IMR-90 (cell line): ENCODE results near the gene ARHGEF9. TPM values are rescaled to one million over a fixed set of nuclear protein-coding genes. Genes with fewer than 3 reads are reported as not detected.

Experiments used
- ATAC-seq: fragments of 200-7000 bp; cut with Tn5 transposase; 2 replicates; pipeline ENCODE4 v1.9.1; 2020; ENCODE audit warnings: low read depth, mild to moderate bottlenecking, moderate library complexity
- BruUV-seq: library from RNA; stranded (reverse); fragments of 400-500 nt; replicated peaks from 2 replicates; lab custom pipeline; 2021; lab: Mats Ljungman, UMichigan
- CTCF ChIA-PET: fragments of 300-600 bp; formaldehyde crosslinking; extraction: SDS; loops from one replicate; lab custom pipeline; 2021; ENCODE audit warnings: antibody characterized with exemption; lab: Yijun Ruan, JAX
- POLR2A ChIA-PET: fragments of 300-600 bp; sonication (Branson Sonifier 250); formaldehyde crosslinking; loops from one replicate; lab custom pipeline; 2022; ENCODE audit warnings: antibody characterized with exemption; ENCODE audit not compliant: unreplicated experiment; lab: Charles Lee
- DNase-seq: peaks from one replicate; pipeline ENCODE4 v3.0.0; 2013
- H2AFZ ChIP-seq: replicated peaks from 2 replicates; pipeline ENCODE3; 2013; ENCODE audit warnings: low read length, mild to moderate bottlenecking; ENCODE audit not compliant: poor library complexity
- H2AK5ac ChIP-seq: 2 replicates; pipeline ENCODE4 v1.6.1; 2013; ENCODE audit warnings: low read depth, low read length, inconsistent platforms
- H2AK9ac ChIP-seq: replicated peaks from 2 replicates; pipeline ENCODE3; 2013; ENCODE audit warnings: mild to moderate bottlenecking, low read depth, low read length, moderate library complexity; ENCODE audit not compliant: poor library complexity
- H2BK120ac ChIP-seq: 2 replicates; pipeline ENCODE4 v1.6.1; 2013; ENCODE audit warnings: low read depth, low read length, inconsistent platforms
- H2BK15ac ChIP-seq: 3 replicates; pipeline ENCODE4 v1.6.1; 2013; ENCODE audit warnings: low read depth, low read length, inconsistent platforms
- H2BK20ac ChIP-seq: 2 replicates; pipeline ENCODE4 v1.6.1; 2013; ENCODE audit warnings: low read depth, mild to moderate bottlenecking, inconsistent platforms, low read length, moderate library complexity
- H2BK5ac ChIP-seq: 2 replicates; pipeline ENCODE4 v1.6.1; 2013; ENCODE audit warnings: mild to moderate bottlenecking, low read depth, low read length, inconsistent platforms; ENCODE audit not compliant: poor library complexity, severe bottlenecking
- H3K14ac ChIP-seq: replicated peaks from 2 replicates; pipeline ENCODE4 v1.6.1; 2013; ENCODE audit warnings: low read depth, low read length, inconsistent platforms
- H3K18ac ChIP-seq: 2 replicates; pipeline ENCODE4 v1.6.1; 2013; ENCODE audit warnings: low read depth, low read length, control low read depth
- H3K23ac ChIP-seq: 2 replicates; pipeline ENCODE4 v1.6.1; 2013; ENCODE audit warnings: low read depth, low read length, inconsistent platforms
- H3K27ac ChIP-seq: 2 replicates; pipeline ENCODE4 v1.5.1; 2013; ENCODE audit warnings: mild to moderate bottlenecking, control low read depth, low read length; ENCODE audit not compliant: insufficient read depth
- H3K27me3 ChIP-seq: 2 replicates; pipeline ENCODE4 v1.6.1; 2013; ENCODE audit warnings: low read length; ENCODE audit not compliant: control insufficient read depth, insufficient read depth
- H3K36me3 ChIP-seq: 2 replicates; pipeline ENCODE4 v1.6.1; 2013; ENCODE audit warnings: low read length, mixed read lengths; ENCODE audit not compliant: control insufficient read depth, insufficient read depth
- H3K4ac ChIP-seq: 2 replicates; pipeline ENCODE4 v1.6.1; 2013; ENCODE audit warnings: low read depth, low read length, inconsistent platforms
- H3K4me1 ChIP-seq: 2 replicates; pipeline ENCODE4 v1.6.1; 2013; ENCODE audit warnings: low read length, mixed read lengths; ENCODE audit not compliant: control insufficient read depth, insufficient read depth
- H3K4me2 ChIP-seq: 2 replicates; pipeline ENCODE4 v1.6.1; 2013; ENCODE audit warnings: low read depth, mild to moderate bottlenecking, control low read depth, low read length, moderate library complexity
- H3K4me3 ChIP-seq: 2 replicates; pipeline ENCODE4 v1.5.1; 2013; ENCODE audit warnings: low read depth, mild to moderate bottlenecking, control low read depth, low read length, moderate library complexity; ENCODE audit not compliant: insufficient read depth
- H3K56ac ChIP-seq: 2 replicates; pipeline ENCODE4 v1.6.1; 2013; ENCODE audit warnings: low read length, inconsistent platforms; ENCODE audit not compliant: insufficient read depth; ENCODE audit errors: extremely low read depth
- H3K79me1 ChIP-seq, 2 experiments: 2 replicates each; pipeline ENCODE4 v1.6.1; 2013; ENCODE audit warnings: low read length in 2 of 2, inconsistent platforms in 1 of 2, low read depth in 1 of 2
- H3K9ac ChIP-seq: 2 replicates; pipeline ENCODE4 v1.6.1; 2013; ENCODE audit warnings: low read depth, low read length, control low read depth
- H3K9me1 ChIP-seq: 2 replicates; pipeline ENCODE4 v1.6.1; 2013; ENCODE audit warnings: low read length, inconsistent platforms; ENCODE audit not compliant: insufficient read depth
- H3K9me3 ChIP-seq: 2 replicates; pipeline ENCODE4 v1.6.1; 2013; ENCODE audit warnings: low read length; ENCODE audit not compliant: control insufficient read depth, insufficient read depth
- H4K20me1 ChIP-seq: 2 replicates; pipeline ENCODE4 v1.6.1; 2013; ENCODE audit warnings: low read length, inconsistent platforms; ENCODE audit not compliant: insufficient read depth
- H4K5ac ChIP-seq: 2 replicates; pipeline ENCODE4 v1.6.1; 2013; ENCODE audit warnings: mild to moderate bottlenecking, low read depth, low read length, control low read depth
- H4K8ac ChIP-seq, 2 experiments: 2 replicates each; pipeline ENCODE4 v1.6.1; 2013; ENCODE audit warnings: low read depth in 2 of 2, low read length in 2 of 2, control low read depth in 1 of 2, inconsistent platforms in 1 of 2
- H4K91ac ChIP-seq: 2 replicates; pipeline ENCODE4 v1.6.1; 2013; ENCODE audit warnings: low read depth, low read length, inconsistent platforms; ENCODE audit not compliant: insufficient read depth
- MXI1 ChIP-seq: IDR thresholded peaks from 2 replicates; pipeline ENCODE4 v1.6.1; 2012; ENCODE audit warnings: low read depth, mild to moderate bottlenecking, low read length, moderate library complexity, borderline replicate concordance
- POLR2A ChIP-seq: IDR thresholded peaks from 2 replicates; pipeline ENCODE4 v1.6.1; 2012; ENCODE audit warnings: mild to moderate bottlenecking, low read depth, low read length
- RFX5 ChIP-seq: IDR thresholded peaks from 2 replicates; pipeline ENCODE4 v1.8.0; 2012; ENCODE audit warnings: low read depth, mild to moderate bottlenecking, low read length, moderate library complexity
- SMC3 ChIP-seq: fragments of 150-350 bp; IDR thresholded peaks from 2 replicates; pipeline ENCODE4 v1.6.1; 2016; ENCODE audit warnings: low read depth, mild to moderate bottlenecking, antibody characterized with exemption, low read length, moderate library complexity
- WGBS, 2 experiments: methylation state at CpG; one replicate each; pipeline versions ENCODE4 v1.1.5 to v1.1.7; 2013; ENCODE audit warnings: missing lambda C conversion rate in 2 of 2; ENCODE audit not compliant: insufficient read length in 1 of 2; ENCODE audit errors: extremely low coverage in 2 of 2; 5-methylcytosine and 5-hydroxymethylcytosine counted together
- dilution Hi-C: fragments of 300-500 bp; cut with HindIII; formaldehyde crosslinking; loops from one replicate; pipeline ENCODE4 v1.14.3; 2018; ENCODE audit warnings: low sequenced_read_pairs; ENCODE audit not compliant: unreplicated experiment
- in situ Hi-C: fragments of 300-500 bp; cut with MboI; formaldehyde crosslinking; loops from 3 replicates; pipeline ENCODE4 v1.14.3; 2019; ENCODE audit warnings: low sequenced_read_pairs, inconsistent platforms, mixed read lengths
- intact Hi-C: fragments of 100-400 bp; cut with micrococcal nuclease; formaldehyde crosslinking; loops from 2 replicates; pipeline ENCODE4 v1.10.0; 2022
- polyA plus RNA-seq, 3 experiments: library from polyadenylated mRNA; depleted of rRNA; stranded (reverse); fragments of >200 nt; gene quantifications; 2 replicates each; pipeline ENCODE4 v1.2.3, GENCODE V29; 2012; ENCODE audit warnings: low replicate concordance in 1 of 3
- total RNA-seq: library from RNA; depleted of rRNA; stranded (reverse); fragments of >200 nt; gene quantifications from 2 replicates; pipeline ENCODE4 v1.2.3, GENCODE V29; 2012

ARHGEF9 gene
- total and polyA plus RNA-seq, 2 of the 4 experiments (the other 2 are of a cell fraction): 7.1 to 11.8 TPM

- Histone ChIP-seq H2BK120ac (no peak overlapping the region), H2BK5ac (no peak overlapping the region), H3K4me3 (no peak overlapping the region), H4K20me1 (no peaks in the 10 kb centered on the region), H3K4me1 (peaks cover 2% of the 10 kb centered on the region; the same call in 1 of the 2 replicates), H3K9me3 (no peaks in the 10 kb centered on the region), H4K8ac (no peak overlapping the region), H3K23ac (no peak overlapping the region), H3K18ac (no peak overlapping the region), H2BK20ac (no peak overlapping the region), H3K56ac (no peak overlapping the region), H4K91ac (no peak overlapping the region), H3K9me1 (no peaks in the 10 kb centered on the region), H3K9ac (no peak overlapping the region), H3K27ac (no peak overlapping the region), H3K27me3 (peaks cover 3% of the 10 kb centered on the region; the same call in 1 of the 2 replicates), H2AK9ac (no peak overlapping the region), H4K5ac (no peak overlapping the region), H3K4me2 (no peak overlapping the region), H3K14ac (no peak overlapping the region), H3K36me3 (no peaks in the 10 kb centered on the region), H2AFZ (no peak overlapping the region), H2BK15ac (no peak overlapping the region), H2AK5ac (no peak overlapping the region), H3K79me1 (no peaks in the 10 kb centered on the region), H3K4ac (no peak overlapping the region)
- dilution Hi-C loops (no loop called here), in situ Hi-C loops (no loop called here), intact Hi-C loops (loop anchor here (10.0 kb wide), 1 partner anchor 81 kb away; no protein-coding TSS in a partner anchor)
- no peak for ATAC-seq
- no peak for DNase-seq
- CTCF ChIA-PET: no interaction called here
- POLR2A ChIA-PET: no interaction called here
- WGBS, 2 experiments: no CpG with 5 or more reads among the region's 1 CpG
- TF ChIP-seq MXI1 (no peak), RFX5 (no peak), POLR2A (no peak), SMC3 (no peak)
- no TSS peak for BruUV-seq
These were observed 49.1 kb downstream of the ARHGEF9 start for GRCh38 chrX:63735882-63736281.
